Measurements from ENCODE around the gene RAB43.
"Not testable (repeated sequence)": the region's sequence is repeated elsewhere in the genome, so short reads cannot be mapped to it uniquely, and the experiment has no call there.

Gene RAB43

DNA sequence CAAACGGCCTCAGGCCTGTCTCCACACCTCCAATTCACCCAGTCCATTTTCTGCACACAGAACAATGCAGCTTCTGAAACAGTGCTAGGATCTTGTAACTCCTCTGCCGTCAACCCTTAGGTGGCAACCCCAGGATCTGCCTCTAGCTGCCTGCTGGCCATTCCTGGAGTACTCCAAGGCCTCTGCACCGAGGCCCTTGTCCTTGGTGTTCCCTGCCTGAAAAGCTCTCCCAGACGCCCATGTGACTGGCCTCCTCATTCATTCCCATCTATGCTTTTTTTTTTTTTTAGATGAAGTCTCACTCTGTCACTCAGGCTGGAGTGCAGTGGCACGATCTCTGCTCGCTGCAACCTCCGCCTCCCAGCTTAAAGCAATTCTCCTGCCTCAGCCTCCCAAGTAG is 18.3 kb downstream of the RAB43 start:
- TF ChIP-seq, protein P1, sequence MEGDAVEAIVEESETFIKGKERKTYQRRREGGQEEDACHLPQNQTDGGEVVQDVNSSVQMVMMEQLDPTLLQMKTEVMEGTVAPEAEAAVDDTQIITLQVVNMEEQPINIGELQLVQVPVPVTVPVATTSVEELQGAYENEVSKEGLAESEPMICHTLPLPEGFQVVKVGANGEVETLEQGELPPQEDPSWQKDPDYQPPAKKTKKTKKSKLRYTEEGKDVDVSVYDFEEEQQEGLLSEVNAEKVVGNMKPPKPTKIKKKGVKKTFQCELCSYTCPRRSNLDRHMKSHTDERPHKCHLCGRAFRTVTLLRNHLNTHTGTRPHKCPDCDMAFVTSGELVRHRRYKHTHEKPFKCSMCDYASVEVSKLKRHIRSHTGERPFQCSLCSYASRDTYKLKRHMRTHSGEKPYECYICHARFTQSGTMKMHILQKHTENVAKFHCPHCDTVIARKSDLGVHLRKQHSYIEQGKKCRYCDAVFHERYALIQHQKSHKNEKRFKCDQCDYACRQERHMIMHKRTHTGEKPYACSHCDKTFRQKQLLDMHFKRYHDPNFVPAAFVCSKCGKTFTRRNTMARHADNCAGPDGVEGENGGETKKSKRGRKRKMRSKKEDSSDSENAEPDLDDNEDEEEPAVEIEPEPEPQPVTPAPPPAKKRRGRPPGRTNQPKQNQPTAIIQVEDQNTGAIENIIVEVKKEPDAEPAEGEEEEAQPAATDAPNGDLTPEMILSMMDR (IDR thresholded peaks at IDR 0.05; ENCODE audit: insufficient read depth, low read length, poor library complexity, severe bottlenecking), result no peak
- DNase-seq (ENCODE audit: extremely low read depth, insufficient read length), result no peak
- Histone ChIP-seq H3K27me3 (replicated peaks; ENCODE audit: control insufficient read depth, insufficient read depth, low read length) (no peaks in the 10 kb centered on the region), H3K4me3 (replicated peaks; ENCODE audit: low read depth, low read length) (no peak overlapping the region), H3K36me3 (ENCODE audit: control insufficient read depth, insufficient read depth, low read length) (peaks cover 6% of the 10 kb centered on the region)

DNA sequence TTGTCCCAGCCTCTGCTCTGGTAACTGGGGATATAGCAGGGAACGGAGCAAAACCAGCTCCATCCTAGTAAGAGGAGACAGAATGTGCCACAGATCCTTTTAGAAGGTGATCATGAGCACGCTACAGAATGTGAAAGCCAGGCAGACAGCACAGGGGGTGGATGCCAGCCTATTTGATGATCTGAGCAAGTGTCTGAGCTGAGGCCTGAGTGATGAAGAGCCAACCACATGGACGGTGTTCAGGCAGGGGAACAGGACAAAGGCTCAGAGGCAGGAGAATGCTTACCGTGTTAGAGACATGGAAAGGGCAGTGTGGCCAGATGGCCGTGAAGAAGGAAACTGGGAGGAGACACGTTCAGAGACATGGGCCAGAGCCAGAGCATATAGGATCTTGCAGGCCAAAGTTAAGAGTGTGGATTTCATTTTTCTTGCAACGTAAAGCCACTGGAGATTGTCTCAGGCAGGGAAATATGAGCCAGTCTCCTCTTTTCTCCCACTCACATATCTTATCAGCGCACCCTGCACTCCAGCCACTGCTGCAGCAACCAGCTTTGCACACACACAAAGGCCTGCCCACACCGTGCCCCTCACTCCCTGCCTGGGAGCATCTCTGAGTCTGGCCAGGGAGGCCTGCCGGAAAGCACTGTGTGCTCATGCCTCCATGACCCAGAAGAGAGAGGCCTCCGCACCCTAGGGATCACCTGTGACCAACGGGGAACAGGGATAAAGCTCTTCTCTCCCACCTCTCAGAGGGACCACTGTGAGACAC is 20.1 kb downstream of the RAB43 start:
- Histone ChIP-seq H3K27me3 (replicated peaks; ENCODE audit: control insufficient read depth, insufficient read depth, low read length) (no peaks in the 10 kb centered on the region), H3K4me3 (replicated peaks; ENCODE audit: low read depth, low read length) (no peak overlapping the region), H3K36me3 (ENCODE audit: control insufficient read depth, insufficient read depth, low read length) (no peaks in the 10 kb centered on the region; the same call in none of the 2 replicates)
- DNase-seq (ENCODE audit: extremely low read depth, insufficient read length), result no peak
- TF ChIP-seq, protein P1 (IDR thresholded peaks at IDR 0.05; ENCODE audit: insufficient read depth, low read length, poor library complexity, severe bottlenecking), result no peak

GRCh38 chr3:129100274-129100673 is 21.3 kb downstream of the RAB43 start:
- Histone ChIP-seq H3K36me3 (ENCODE audit: control insufficient read depth, insufficient read depth, low read length) (no peaks in the 10 kb centered on the region; the same call in 1 of the 2 replicates), H3K4me3 (replicated peaks; ENCODE audit: low read depth, low read length) (no peak overlapping the region), H3K27me3 (replicated peaks; ENCODE audit: control insufficient read depth, insufficient read depth, low read length) (no peaks in the 10 kb centered on the region)
- TF ChIP-seq, protein P1 (IDR thresholded peaks at IDR 0.05; ENCODE audit: insufficient read depth, low read length, poor library complexity, severe bottlenecking), result no peak
- DNase-seq (ENCODE audit: extremely low read depth, insufficient read length), result no peak

- TF ChIP-seq, protein P1 (IDR thresholded peaks at IDR 0.05; ENCODE audit: insufficient read depth, low read length, poor library complexity, severe bottlenecking), result no peak
- no peak overlapping the region for H3K4me3 ChIP-seq (replicated peaks; ENCODE audit: low read depth, low read length)
- no peaks in the 10 kb centered on the region for H3K27me3 ChIP-seq (replicated peaks; ENCODE audit: control insufficient read depth, insufficient read depth, low read length)
- H3K36me3 ChIP-seq (ENCODE audit: control insufficient read depth, insufficient read depth, low read length), result peaks cover 8% of the 10 kb centered on the region
- DNase-seq (ENCODE audit: extremely low read depth, insufficient read length), result no peak
Measured at GRCh38 chr3:129095285-129095684, 26.3 kb downstream of the RAB43 start.

DNA sequence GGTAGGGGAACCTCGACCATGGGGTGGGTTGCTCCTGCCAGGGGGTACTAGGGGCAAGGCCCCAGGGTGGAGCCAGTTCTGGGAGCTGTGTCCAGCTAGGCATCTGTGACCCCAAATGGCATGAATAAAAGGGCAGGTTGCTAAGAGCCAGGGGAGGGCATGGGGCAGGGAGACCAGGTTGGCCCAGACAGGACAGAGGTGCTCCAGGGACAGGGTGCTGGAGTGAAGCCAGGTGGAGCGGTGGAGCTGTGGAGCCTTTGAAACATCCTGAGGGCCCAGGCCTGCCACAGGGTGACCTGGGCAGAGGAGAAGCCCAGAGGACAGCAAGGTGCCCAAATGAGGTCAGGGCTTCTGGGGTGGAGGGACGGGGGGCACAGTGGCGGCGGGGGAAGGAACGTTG is 33.3 kb downstream of the RAB43 start:
- not testable (repeated sequence) for H3K36me3 ChIP-seq (ENCODE audit: control insufficient read depth, insufficient read depth, low read length); DNase-seq (ENCODE audit: extremely low read depth, insufficient read length); H3K27me3 ChIP-seq (replicated peaks; ENCODE audit: control insufficient read depth, insufficient read depth, low read length); H3K4me3 ChIP-seq (replicated peaks; ENCODE audit: low read depth, low read length)

GRCh38 chr3:129087904-129088303 is 33.7 kb downstream of the RAB43 start:
- not testable (repeated sequence) for DNase-seq (ENCODE audit: extremely low read depth, insufficient read length); H3K36me3 ChIP-seq (ENCODE audit: control insufficient read depth, insufficient read depth, low read length); H3K4me3 ChIP-seq (replicated peaks; ENCODE audit: low read depth, low read length); H3K27me3 ChIP-seq (replicated peaks; ENCODE audit: control insufficient read depth, insufficient read depth, low read length)

All from GM06990 (cell line).